Prostate gland (tissue), 2 donors: ENCODE results near the gene LDB3.

Source experiments
- POLR2AphosphoS5 ChIP-seq: sonication (generic); formaldehyde crosslinking; IDR thresholded peaks from one replicate; pipeline ENCODE4 v1.6.1; 2017; ENCODE audit warnings: antibody characterized with exemption
- TF ChIP-seq, protein P1 (sequence below), 4 experiments: fragments of 200-600 bp in 2 of 4; fragments of 450-650 bp in 2 of 4; sonication (generic) in 2 of 4; IDR thresholded peaks; 1 replicate in 3 of 4; 2 replicates in 1 of 4; pipeline ENCODE4 v1.5.1; 2016 to 2019; ENCODE audit warnings: antibody characterized with exemption in 4 of 4, mild to moderate bottlenecking in 2 of 4, moderate library complexity in 2 of 4

DNA sequence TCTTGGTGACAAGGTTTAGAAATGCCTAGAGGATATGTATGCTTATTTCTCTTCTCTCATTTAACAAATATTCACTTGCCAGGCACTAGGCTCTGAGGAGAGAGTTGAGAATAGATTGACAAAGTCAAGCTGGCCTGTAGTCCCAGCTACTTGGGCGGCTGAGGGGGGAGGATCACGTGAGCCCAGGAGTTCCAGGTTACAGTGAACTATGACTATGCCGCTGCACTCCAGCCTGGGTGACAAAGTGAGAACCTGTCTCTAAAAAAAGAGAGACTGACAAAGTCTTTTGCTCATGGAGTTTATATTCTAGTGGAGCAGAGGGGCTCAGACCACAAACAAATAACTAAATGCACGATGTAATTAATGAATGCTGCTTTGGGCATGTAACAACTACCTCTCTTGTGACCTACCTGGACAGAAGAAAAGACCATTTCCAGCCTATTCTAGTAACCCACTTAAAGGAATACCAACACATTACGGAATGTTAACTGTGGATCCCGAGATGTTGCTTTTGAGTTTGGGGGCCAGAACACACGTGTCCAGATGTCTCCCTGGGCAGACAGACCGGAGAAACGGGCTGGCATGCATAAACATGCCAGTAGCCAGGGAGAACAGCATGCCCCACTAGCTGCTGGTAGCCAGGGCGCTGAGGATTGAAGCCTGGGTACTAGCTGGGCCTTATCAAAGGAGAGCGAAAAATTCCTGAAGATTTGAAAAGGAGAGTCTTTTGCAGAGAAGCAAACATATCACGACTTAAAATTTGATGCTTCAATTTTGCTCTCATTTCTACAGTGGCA, 85.5 kb downstream of the LDB3 start:
- TF ChIP-seq, protein P1, sequence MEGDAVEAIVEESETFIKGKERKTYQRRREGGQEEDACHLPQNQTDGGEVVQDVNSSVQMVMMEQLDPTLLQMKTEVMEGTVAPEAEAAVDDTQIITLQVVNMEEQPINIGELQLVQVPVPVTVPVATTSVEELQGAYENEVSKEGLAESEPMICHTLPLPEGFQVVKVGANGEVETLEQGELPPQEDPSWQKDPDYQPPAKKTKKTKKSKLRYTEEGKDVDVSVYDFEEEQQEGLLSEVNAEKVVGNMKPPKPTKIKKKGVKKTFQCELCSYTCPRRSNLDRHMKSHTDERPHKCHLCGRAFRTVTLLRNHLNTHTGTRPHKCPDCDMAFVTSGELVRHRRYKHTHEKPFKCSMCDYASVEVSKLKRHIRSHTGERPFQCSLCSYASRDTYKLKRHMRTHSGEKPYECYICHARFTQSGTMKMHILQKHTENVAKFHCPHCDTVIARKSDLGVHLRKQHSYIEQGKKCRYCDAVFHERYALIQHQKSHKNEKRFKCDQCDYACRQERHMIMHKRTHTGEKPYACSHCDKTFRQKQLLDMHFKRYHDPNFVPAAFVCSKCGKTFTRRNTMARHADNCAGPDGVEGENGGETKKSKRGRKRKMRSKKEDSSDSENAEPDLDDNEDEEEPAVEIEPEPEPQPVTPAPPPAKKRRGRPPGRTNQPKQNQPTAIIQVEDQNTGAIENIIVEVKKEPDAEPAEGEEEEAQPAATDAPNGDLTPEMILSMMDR (IDR thresholded peaks at IDR 0.05): no peak
- no peak for TF ChIP-seq POLR2AphosphoS5
